ENCODE results near the gene MYO1B.

The MYO1B gene

DNA sequence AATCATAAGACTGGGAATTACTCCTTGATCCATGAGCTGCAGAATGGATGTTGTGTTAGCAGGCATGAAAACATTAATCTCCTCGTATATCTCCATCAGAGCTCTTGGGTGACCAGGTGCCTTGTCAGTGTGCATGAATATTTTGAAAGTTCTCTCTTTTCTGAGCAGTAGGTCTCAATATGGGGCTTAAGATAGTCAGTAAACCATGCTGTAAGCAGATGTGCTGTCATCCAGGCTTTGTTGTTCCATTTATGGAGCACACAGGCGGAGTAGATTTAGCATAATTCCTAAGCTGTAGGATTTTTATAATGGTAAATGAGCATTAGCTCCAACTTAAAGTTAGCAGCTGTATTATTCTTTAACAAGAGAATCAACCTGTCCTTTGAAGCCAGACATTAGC is 160.3 kb downstream of the MYO1B start:
- H3K79me2 ChIP-seq (ENCODE audit: insufficient read depth, low read length), result no peaks in the 10 kb centered on the region
- no peak overlapping the region for H2AFZ ChIP-seq (ENCODE audit: low read depth, low read length, severe bottlenecking)
- H3K4me2 ChIP-seq (ENCODE audit: low read depth, low read length, poor library complexity, severe bottlenecking), result no peak overlapping the region
- H3K27me3 ChIP-seq (ENCODE audit: low read length), result no peaks in the 10 kb centered on the region
- no peak overlapping the region for H3K9ac ChIP-seq (ENCODE audit: low read length)
- H4K20me1 ChIP-seq (ENCODE audit: low read depth, low read length), result no peaks in the 10 kb centered on the region
- TF ChIP-seq, protein P1, sequence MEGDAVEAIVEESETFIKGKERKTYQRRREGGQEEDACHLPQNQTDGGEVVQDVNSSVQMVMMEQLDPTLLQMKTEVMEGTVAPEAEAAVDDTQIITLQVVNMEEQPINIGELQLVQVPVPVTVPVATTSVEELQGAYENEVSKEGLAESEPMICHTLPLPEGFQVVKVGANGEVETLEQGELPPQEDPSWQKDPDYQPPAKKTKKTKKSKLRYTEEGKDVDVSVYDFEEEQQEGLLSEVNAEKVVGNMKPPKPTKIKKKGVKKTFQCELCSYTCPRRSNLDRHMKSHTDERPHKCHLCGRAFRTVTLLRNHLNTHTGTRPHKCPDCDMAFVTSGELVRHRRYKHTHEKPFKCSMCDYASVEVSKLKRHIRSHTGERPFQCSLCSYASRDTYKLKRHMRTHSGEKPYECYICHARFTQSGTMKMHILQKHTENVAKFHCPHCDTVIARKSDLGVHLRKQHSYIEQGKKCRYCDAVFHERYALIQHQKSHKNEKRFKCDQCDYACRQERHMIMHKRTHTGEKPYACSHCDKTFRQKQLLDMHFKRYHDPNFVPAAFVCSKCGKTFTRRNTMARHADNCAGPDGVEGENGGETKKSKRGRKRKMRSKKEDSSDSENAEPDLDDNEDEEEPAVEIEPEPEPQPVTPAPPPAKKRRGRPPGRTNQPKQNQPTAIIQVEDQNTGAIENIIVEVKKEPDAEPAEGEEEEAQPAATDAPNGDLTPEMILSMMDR (IDR thresholded peaks at IDR 0.05; ENCODE audit: insufficient read depth, low read length, poor library complexity, severe bottlenecking), result no peak
- no peak for TF ChIP-seq EZH2phosphoT487 (conservative IDR thresholded peaks at IDR 0.05; ENCODE audit: low read length)
- H3K9me2 ChIP-seq (replicated peaks; ENCODE audit: insufficient read depth, low read length), result no peaks in the 10 kb centered on the region
- no peak overlapping the region for H3K4me3 ChIP-seq (ENCODE audit: insufficient read depth, low read length, poor library complexity, severe bottlenecking)
- H3F3A ChIP-seq (ENCODE audit: insufficient read depth), result no peaks in the 10 kb centered on the region
- H3K36me3 ChIP-seq (ENCODE audit: low read length), result no peaks in the 10 kb centered on the region
- H3K9me3 ChIP-seq (ENCODE audit: insufficient read depth, low read length), result no peaks in the 10 kb centered on the region
- H3K27ac ChIP-seq (ENCODE audit: low read depth, low read length), result no peak overlapping the region

- Histone ChIP-seq H3K27me3 (ENCODE audit: low read length) (no peaks in the 10 kb centered on the region), H3K4me2 (ENCODE audit: low read depth, low read length, poor library complexity, severe bottlenecking) (no peak overlapping the region), H3F3A (ENCODE audit: insufficient read depth) (no peaks in the 10 kb centered on the region), H3K79me2 (ENCODE audit: insufficient read depth, low read length) (no peaks in the 10 kb centered on the region), H3K27ac (ENCODE audit: low read depth, low read length) (no peak overlapping the region), H2AFZ (ENCODE audit: low read depth, low read length, severe bottlenecking) (no peak overlapping the region), H3K9me2 (replicated peaks; ENCODE audit: insufficient read depth, low read length) (no peaks in the 10 kb centered on the region), H3K9ac (ENCODE audit: low read length) (no peak overlapping the region), H3K9me3 (ENCODE audit: insufficient read depth, low read length) (no peaks in the 10 kb centered on the region), H3K4me3 (ENCODE audit: insufficient read depth, low read length, poor library complexity, severe bottlenecking) (no peak overlapping the region), H3K36me3 (ENCODE audit: low read length) (no peaks in the 10 kb centered on the region), H4K20me1 (ENCODE audit: low read depth, low read length) (no peaks in the 10 kb centered on the region)
- TF ChIP-seq, protein P1 (IDR thresholded peaks at IDR 0.05; ENCODE audit: insufficient read depth, low read length, poor library complexity, severe bottlenecking), result no peak
- TF ChIP-seq EZH2phosphoT487 (conservative IDR thresholded peaks at IDR 0.05; ENCODE audit: low read length), result no peak
Observed at GRCh38 chr2:191410646-191411436, 165.6 kb downstream of the MYO1B start.

- H3F3A ChIP-seq (ENCODE audit: insufficient read depth), result no peaks in the 10 kb centered on the region
- no peaks in the 10 kb centered on the region for H3K9me3 ChIP-seq (ENCODE audit: insufficient read depth, low read length)
- H3K9ac ChIP-seq (ENCODE audit: low read length), result no peak overlapping the region
- no peak overlapping the region for H3K27ac ChIP-seq (ENCODE audit: low read depth, low read length)
- H2AFZ ChIP-seq (ENCODE audit: low read depth, low read length, severe bottlenecking), result no peak overlapping the region
- H3K9me2 ChIP-seq (replicated peaks; ENCODE audit: insufficient read depth, low read length), result no peaks in the 10 kb centered on the region
- no peaks in the 10 kb centered on the region for H4K20me1 ChIP-seq (ENCODE audit: low read depth, low read length)
- no peaks in the 10 kb centered on the region for H3K79me2 ChIP-seq (ENCODE audit: insufficient read depth, low read length)
- TF ChIP-seq, protein P1 (IDR thresholded peaks at IDR 0.05; ENCODE audit: insufficient read depth, low read length, poor library complexity, severe bottlenecking), result no peak
- no peak for TF ChIP-seq EZH2phosphoT487 (conservative IDR thresholded peaks at IDR 0.05; ENCODE audit: low read length)
- no peak overlapping the region for H3K4me2 ChIP-seq (ENCODE audit: low read depth, low read length, poor library complexity, severe bottlenecking)
- H3K4me3 ChIP-seq (ENCODE audit: insufficient read depth, low read length, poor library complexity, severe bottlenecking), result no peak overlapping the region
- H3K27me3 ChIP-seq (ENCODE audit: low read length), result no peaks in the 10 kb centered on the region
- no peaks in the 10 kb centered on the region for H3K36me3 ChIP-seq (ENCODE audit: low read length)
Observed at GRCh38 chr2:191411472-191411871, 166.3 kb downstream of the MYO1B start.

Data from SU-DHL-6 (cell line).